Left forelimb (tissue), 1 donor: ENCODE data around the gene ERC2.

Experiments used
- DNase-seq: peaks from one replicate; pipeline ENCODE4 v3.0.0-alpha.2; 2018; ENCODE audit warnings: low spot score

The ERC2 gene

GRCh38 chr3:55616803-55617202, 851.5 kb downstream of the ERC2 start:
- DNase-seq, result no peak

GRCh38 chr3:55615694-55616295, 852.5 kb downstream of the ERC2 start:
- no peak for DNase-seq

GRCh38 chr3:55615039-55615693, 853.1 kb downstream of the ERC2 start:
- DNase-seq, result no peak

GRCh38 chr3:55611121-55611520, 857.1 kb downstream of the ERC2 start:
- no peak for DNase-seq

- no peak for DNase-seq
Measured at GRCh38 chr3:55609230-55609827, 858.9 kb downstream of the ERC2 start.

GRCh38 chr3:55608301-55608937, 859.8 kb downstream of the ERC2 start:
- DNase-seq, result no peak

GRCh38 chr3:55607844-55608243, 860.4 kb downstream of the ERC2 start:
- DNase-seq, result no peak

GRCh38 chr3:55607175-55607574, 861.1 kb downstream of the ERC2 start:
- no peak for DNase-seq

- DNase-seq, result no peak
Measured at GRCh38 chr3:55605443-55606236, 862.6 kb downstream of the ERC2 start.

GRCh38 chr3:55604846-55605245, 863.4 kb downstream of the ERC2 start:
- no peak for DNase-seq

- no peak for DNase-seq
Measured at GRCh38 chr3:55604402-55604801, 863.9 kb downstream of the ERC2 start.

GRCh38 chr3:55601366-55602080, 866.7 kb downstream of the ERC2 start:
- DNase-seq, result no peak

- no peak for DNase-seq
Measured at GRCh38 chr3:55598224-55598623, 870.0 kb downstream of the ERC2 start.

GRCh38 chr3:55597641-55598040, 870.6 kb downstream of the ERC2 start:
- DNase-seq, result no peak

GRCh38 chr3:55596212-55596611, 872.1 kb downstream of the ERC2 start:
- DNase-seq, result no peak

- DNase-seq, result no peak
Measured at GRCh38 chr3:55595420-55595819, 872.8 kb downstream of the ERC2 start.

- DNase-seq, result no peak
Measured at GRCh38 chr3:55592572-55592971, 875.7 kb downstream of the ERC2 start.

GRCh38 chr3:55591888-55592287, 876.4 kb downstream of the ERC2 start:
- no peak for DNase-seq

GRCh38 chr3:55588146-55588765, 880.0 kb downstream of the ERC2 start:
- DNase-seq, result no peak

- no peak for DNase-seq
Measured at GRCh38 chr3:55585856-55586255, 882.4 kb downstream of the ERC2 start.

- DNase-seq, result no peak
Measured at GRCh38 chr3:55584716-55585368, 883.4 kb downstream of the ERC2 start.
